ENCODE results near the gene SELENOW. TPM values are rescaled to one million over a fixed set of nuclear protein-coding genes. Genes with fewer than 3 reads are reported as not detected.
"Not testable (repeated sequence)": the region's sequence is repeated elsewhere in the genome, so short reads cannot be mapped to it uniquely, and the experiment has no call there.

The SELENOW gene
- polyA plus RNA-seq, 1 experiment = 177 TPM

DNA sequence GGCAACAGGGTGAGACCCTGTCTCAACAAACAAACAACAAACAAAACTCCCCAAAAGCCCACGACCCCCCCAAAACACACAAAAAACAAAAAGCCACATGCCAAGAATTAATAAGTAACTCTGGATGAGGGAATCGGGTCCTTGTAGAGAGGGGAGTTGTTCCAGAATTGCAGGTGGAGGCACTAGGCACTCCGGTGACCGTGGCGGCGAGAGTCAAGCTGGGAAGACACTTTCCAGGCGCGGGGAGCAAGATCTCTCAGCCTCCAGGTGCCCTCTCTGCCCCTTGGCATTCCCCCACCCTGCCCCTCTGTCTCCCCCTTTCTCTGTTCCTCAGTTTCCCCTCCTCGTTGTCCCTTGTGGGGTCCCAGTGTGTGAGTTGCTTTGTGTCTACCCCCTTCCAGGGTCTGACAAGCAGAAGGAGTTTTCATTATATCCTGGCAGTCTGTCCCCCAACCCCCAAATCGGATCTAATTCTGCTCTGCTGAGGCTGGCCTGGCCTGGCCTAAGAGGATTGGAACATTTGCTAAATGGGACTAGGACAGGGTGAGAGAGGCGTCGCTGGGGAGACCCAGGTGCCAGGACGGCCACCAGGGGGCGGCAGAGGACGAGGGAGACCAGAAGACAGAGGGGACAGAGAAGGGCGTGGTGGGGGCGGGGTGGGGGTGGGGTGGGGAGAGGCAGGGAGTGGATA lies 34.9 kb downstream of the SELENOW start:
- CTCF ChIA-PET = no interaction called here

DNA sequence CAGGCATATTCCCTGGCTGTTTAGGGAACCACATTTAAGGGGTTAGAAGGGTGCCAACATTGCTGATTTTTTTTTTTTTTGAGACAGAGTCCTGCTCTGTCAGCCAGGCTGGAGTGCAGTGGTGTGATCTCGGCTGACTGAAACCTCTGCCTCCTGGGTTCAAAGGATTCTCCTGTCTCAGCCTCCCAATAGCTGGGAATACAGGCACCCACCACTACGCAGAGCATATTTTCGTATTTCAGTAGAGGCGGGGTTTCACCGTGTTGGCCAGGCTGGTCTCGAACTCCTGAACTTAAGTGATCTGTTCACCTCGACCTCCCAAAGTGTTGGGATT lies 35.5 kb downstream of the SELENOW start:
- ChIA-PET POLR2A (no interaction called here), CTCF (interaction anchor here (0.7 to 1.2 kb wide), 5 partner anchors 13 to 1692 kb away, joined by 3 to 7 read pairs (median 3); no protein-coding TSS in a partner anchor)
- TF ChIP-seq, protein P1, sequence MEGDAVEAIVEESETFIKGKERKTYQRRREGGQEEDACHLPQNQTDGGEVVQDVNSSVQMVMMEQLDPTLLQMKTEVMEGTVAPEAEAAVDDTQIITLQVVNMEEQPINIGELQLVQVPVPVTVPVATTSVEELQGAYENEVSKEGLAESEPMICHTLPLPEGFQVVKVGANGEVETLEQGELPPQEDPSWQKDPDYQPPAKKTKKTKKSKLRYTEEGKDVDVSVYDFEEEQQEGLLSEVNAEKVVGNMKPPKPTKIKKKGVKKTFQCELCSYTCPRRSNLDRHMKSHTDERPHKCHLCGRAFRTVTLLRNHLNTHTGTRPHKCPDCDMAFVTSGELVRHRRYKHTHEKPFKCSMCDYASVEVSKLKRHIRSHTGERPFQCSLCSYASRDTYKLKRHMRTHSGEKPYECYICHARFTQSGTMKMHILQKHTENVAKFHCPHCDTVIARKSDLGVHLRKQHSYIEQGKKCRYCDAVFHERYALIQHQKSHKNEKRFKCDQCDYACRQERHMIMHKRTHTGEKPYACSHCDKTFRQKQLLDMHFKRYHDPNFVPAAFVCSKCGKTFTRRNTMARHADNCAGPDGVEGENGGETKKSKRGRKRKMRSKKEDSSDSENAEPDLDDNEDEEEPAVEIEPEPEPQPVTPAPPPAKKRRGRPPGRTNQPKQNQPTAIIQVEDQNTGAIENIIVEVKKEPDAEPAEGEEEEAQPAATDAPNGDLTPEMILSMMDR (IDR thresholded peaks at IDR 0.05; ENCODE audit: low read depth, low read length) = no peak

More for the DNA sequence above, 34.9 kb downstream of the SELENOW start:
- TF ChIP-seq, protein P1 (IDR thresholded peaks at IDR 0.05; ENCODE audit: low read depth, low read length) = peak; percentile 49
- Histone ChIP-seq H3K4me3 (ENCODE audit: low read depth, low read length) (no peak overlapping the region), H3K27ac (ENCODE audit: low read depth, low read length) (no peak overlapping the region), H3K27me3 (ENCODE audit: control insufficient read depth, insufficient read depth, low read length) (no peaks in the 10 kb centered on the region), H3K9me3 (ENCODE audit: control insufficient read depth, insufficient read depth, low read length) (no peaks in the 10 kb centered on the region)
- no peak for DNase-seq (ENCODE audit: low read depth, low spot score)
- POLR2A ChIA-PET = no interaction called here

DNA sequence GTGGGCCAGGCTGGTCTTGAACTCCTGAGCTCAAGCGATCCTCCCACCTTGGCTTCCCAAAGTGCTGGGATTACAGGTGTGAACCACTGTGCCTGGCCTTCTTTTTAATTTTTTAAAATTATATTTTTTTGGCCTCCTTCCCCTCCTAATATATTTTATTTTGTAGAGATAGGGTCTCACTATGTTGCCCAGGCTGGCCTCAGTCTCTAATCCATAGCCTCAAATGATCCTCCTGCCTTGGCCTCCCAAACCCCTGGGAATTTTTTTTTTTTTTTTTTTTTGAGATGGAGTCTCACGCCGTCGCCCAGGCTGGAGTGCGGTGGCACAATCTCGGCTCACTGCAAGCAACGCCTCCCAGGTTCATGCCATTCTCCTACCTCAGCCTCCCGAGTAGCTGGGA lies 37.8 kb downstream of the SELENOW start:
- H3K4me3 ChIP-seq (ENCODE audit: low read depth, low read length); DNase-seq (ENCODE audit: low read depth, low spot score); H3K9me3 ChIP-seq (ENCODE audit: control insufficient read depth, insufficient read depth, low read length); H3K27ac ChIP-seq (ENCODE audit: low read depth, low read length); POLR2A ChIA-PET: not testable (repeated sequence)
- CTCF ChIA-PET = interaction anchor here (2.1 kb wide), 1 partner anchor 47 kb away, joined by 4 read pairs; no protein-coding TSS in a partner anchor
- peaks cover 19% of the 10 kb centered on the region for H3K27me3 ChIP-seq (ENCODE audit: control insufficient read depth, insufficient read depth, low read length)

More for the DNA sequence above, 35.5 kb downstream of the SELENOW start:
- Histone ChIP-seq H3K9me3 (ENCODE audit: control insufficient read depth, insufficient read depth, low read length) (no peaks in the 10 kb centered on the region), H3K4me3 (ENCODE audit: low read depth, low read length) (no peak overlapping the region), H3K27ac (ENCODE audit: low read depth, low read length) (no peak overlapping the region), H3K27me3 (ENCODE audit: control insufficient read depth, insufficient read depth, low read length) (no peaks in the 10 kb centered on the region)
- DNase-seq (ENCODE audit: low read depth, low spot score) = no peak

DNA sequence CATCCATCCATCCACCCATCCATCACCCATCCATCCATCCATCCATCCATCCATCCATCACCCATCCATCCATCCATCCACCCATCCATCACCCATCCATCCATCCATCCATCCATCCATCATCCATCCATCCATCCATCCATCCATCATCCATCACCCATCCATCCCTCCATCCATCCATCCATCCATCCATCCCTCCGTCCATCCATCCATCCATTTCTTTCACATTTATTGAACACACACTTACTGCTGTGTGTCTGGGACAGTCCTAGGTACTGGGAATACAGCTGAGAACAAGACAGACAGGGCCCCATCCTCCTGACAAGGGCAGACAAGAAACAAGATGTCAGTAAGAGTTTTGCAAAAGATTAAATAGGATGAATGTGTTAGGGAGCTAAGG lies 39.7 kb downstream of the SELENOW start:
- peaks cover 29% of the 10 kb centered on the region for H3K27me3 ChIP-seq (ENCODE audit: control insufficient read depth, insufficient read depth, low read length)
- H3K27ac ChIP-seq (ENCODE audit: low read depth, low read length); DNase-seq (ENCODE audit: low read depth, low spot score); CTCF ChIA-PET; POLR2A ChIA-PET; H3K9me3 ChIP-seq (ENCODE audit: control insufficient read depth, insufficient read depth, low read length); H3K4me3 ChIP-seq (ENCODE audit: low read depth, low read length): not testable (repeated sequence)

DNA sequence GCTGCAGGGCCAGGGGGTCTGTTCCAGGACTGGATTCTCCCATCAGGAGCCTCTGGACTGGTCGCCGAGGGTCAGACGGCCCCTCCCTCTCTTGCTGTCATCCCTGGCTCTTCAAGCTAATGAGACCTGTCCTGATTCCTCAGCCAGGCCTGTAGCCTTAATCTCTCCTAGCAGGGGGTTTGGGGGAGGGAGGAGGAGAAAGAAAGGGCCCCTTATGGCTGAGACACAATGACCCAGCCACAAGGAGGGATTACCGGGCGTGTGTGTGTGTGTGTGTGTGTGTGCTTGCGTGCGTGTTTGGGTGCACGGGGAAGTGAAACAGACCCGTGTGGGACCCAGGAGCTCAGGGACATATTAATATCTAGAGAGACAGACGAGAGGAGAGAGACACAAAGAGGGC lies 41.4 kb downstream of the SELENOW start:
- CTCF ChIA-PET = no interaction called here
- H3K27ac ChIP-seq (ENCODE audit: low read depth, low read length) = no peak overlapping the region
- H3K27me3 ChIP-seq (ENCODE audit: control insufficient read depth, insufficient read depth, low read length) = peaks cover 36% of the 10 kb centered on the region
- H3K4me3 ChIP-seq (ENCODE audit: low read depth, low read length) = no peak overlapping the region
- no peaks in the 10 kb centered on the region for H3K9me3 ChIP-seq (ENCODE audit: control insufficient read depth, insufficient read depth, low read length)
- TF ChIP-seq, protein P1 (IDR thresholded peaks at IDR 0.05; ENCODE audit: low read depth, low read length) = no peak
- POLR2A ChIA-PET = interaction anchor here (0.5 to 0.7 kb wide), 2 partner anchors 28 to 301 kb away, joined by 3 to 4 read pairs; no protein-coding TSS in a partner anchor
- DNase-seq (ENCODE audit: low read depth, low spot score) = no peak

DNA sequence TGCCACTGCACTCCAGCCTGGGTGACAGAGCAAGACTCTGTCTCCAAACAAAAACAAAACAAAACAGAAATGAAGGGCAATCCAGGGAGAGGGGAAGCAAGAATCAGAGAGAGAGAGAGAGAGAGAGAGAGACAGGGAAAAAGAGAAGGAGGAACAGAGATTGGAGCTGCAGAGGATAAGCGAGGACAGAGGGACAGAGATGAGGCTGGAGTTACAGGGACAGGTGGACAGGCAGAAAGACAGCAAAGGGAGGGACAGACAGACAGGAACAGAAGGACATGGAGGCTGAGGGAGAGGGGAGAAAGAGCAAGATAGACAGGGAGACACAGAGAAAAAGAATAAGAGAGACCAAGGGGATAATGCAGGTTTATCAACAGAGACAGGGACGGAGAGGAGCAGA lies 41.9 kb downstream of the SELENOW start:
- TF ChIP-seq, protein P1 (IDR thresholded peaks at IDR 0.05; ENCODE audit: low read depth, low read length) = no peak
- DNase-seq (ENCODE audit: low read depth, low spot score) = no peak
- POLR2A ChIA-PET = interaction anchor here (0.5 to 0.7 kb wide), 2 partner anchors 29 to 302 kb away, joined by 3 to 4 read pairs; no protein-coding TSS in a partner anchor
- CTCF ChIA-PET = no interaction called here
- Histone ChIP-seq H3K9me3 (ENCODE audit: control insufficient read depth, insufficient read depth, low read length) (no peaks in the 10 kb centered on the region), H3K27ac (ENCODE audit: low read depth, low read length) (no peak overlapping the region), H3K4me3 (ENCODE audit: low read depth, low read length) (no peak overlapping the region), H3K27me3 (ENCODE audit: control insufficient read depth, insufficient read depth, low read length) (peaks cover 36% of the 10 kb centered on the region)
